B cell (primary cell): Measurements from ENCODE around the gene GLIPR2. TPM values are rescaled to one million over a fixed set of nuclear protein-coding genes. Genes with fewer than 3 reads are reported as not detected.

Experiments used
- ATAC-seq: fragments of 200-7000 bp; cut with Tn5 transposase; one replicate; pipeline ENCODE4 v1.10.0; 2021; ENCODE audit warnings: low read depth, mild to moderate bottlenecking, moderate number of reproducible peaks, moderate library complexity
- CTCF ChIA-PET: fragments of 350-600 bp; sonication (Branson Sonifier 250); formaldehyde crosslinking; loops from one replicate; lab custom pipeline; 2021; ENCODE audit warnings: antibody characterized with exemption, inconsistent platforms; lab: Charles Lee
- POLR2A ChIA-PET: fragments of 350-600 bp; sonication (Branson Sonifier 250); formaldehyde crosslinking; loops from one replicate; lab custom pipeline; 2021; ENCODE audit warnings: antibody characterized with exemption; lab: Charles Lee
- DNase-seq: peaks from one replicate; pipeline ENCODE4 v3.0.0; 2013
- H2AFZ ChIP-seq: 2 replicates; pipeline ENCODE4 v1.6.1; 2012; ENCODE audit warnings: mild to moderate bottlenecking, low read depth, low read length; ENCODE audit not compliant: insufficient read depth, poor library complexity, severe bottlenecking
- H3K27ac ChIP-seq, 2 donors: 1 replicate in 1 of 2; 2 replicates in 1 of 2; pipeline ENCODE4 v1.5.1; 2012 to 2013; ENCODE audit warnings: low read length in 2 of 2, mild to moderate bottlenecking in 2 of 2, moderate library complexity in 1 of 2
- H3K27me3 ChIP-seq, 4 experiments: fragments of 200-600 bp in 1 of 4; sonication (generic) in 1 of 4; replicated peaks in 1 of 4; 1 replicate in 2 of 4; 2 replicates in 2 of 4; pipeline versions ENCODE4 v1.6.1 to v1.7.0; 2013 to 2016; ENCODE audit warnings: low read length in 3 of 4, mild to moderate bottlenecking in 2 of 4, mixed read lengths in 1 of 4, moderate library complexity in 1 of 4; ENCODE audit not compliant: insufficient read depth in 4 of 4, control insufficient read depth in 3 of 4; ENCODE audit errors: control extremely low read depth in 1 of 4
- H3K36me3 ChIP-seq, 2 experiments: replicated peaks in 1 of 2; 1 replicate in 1 of 2; 2 replicates in 1 of 2; pipeline versions ENCODE4 v1.6.1 to v1.7.1; 2013; ENCODE audit warnings: low read length in 1 of 2; ENCODE audit not compliant: insufficient read depth in 2 of 2, control insufficient read depth in 1 of 2; ENCODE audit errors: control extremely low read depth in 1 of 2, extremely low read depth in 1 of 2
- H3K4me1 ChIP-seq, 2 donors: fragments of 200-600 bp in 1 of 2; sonication (generic) in 1 of 2; 1 replicate in 1 of 2; 2 replicates in 1 of 2; pipeline versions ENCODE4 v1.5.1 to v1.6.1; 2013 to 2017; ENCODE audit warnings: low read length in 2 of 2; ENCODE audit not compliant: control insufficient read depth in 2 of 2, insufficient read depth in 2 of 2
- H3K4me2 ChIP-seq: replicated peaks from 2 replicates; pipeline ENCODE3; 2012; ENCODE audit warnings: mild to moderate bottlenecking, low read depth, low read length; ENCODE audit not compliant: poor library complexity, severe bottlenecking
- H3K4me3 ChIP-seq, 5 experiments: fragments of 200-600 bp in 1 of 5; sonication (generic) in 1 of 5; 1 replicate in 3 of 5; 2 replicates in 2 of 5; pipeline versions ENCODE4 v1.5.1 to v1.7.0; 2011 to 2016; ENCODE audit warnings: low read length in 4 of 5, mild to moderate bottlenecking in 4 of 5, low read depth in 2 of 5, control low read depth in 1 of 5, moderate library complexity in 1 of 5; ENCODE audit not compliant: insufficient read depth in 1 of 5; ENCODE audit errors: control extremely low read depth in 1 of 5, extremely low read depth in 1 of 5
- H3K79me2 ChIP-seq: fragments of 200-600 bp; sonication (generic); one replicate; pipeline ENCODE4 v1.6.0; 2016; ENCODE audit warnings: low read length; ENCODE audit not compliant: control insufficient read depth, insufficient read depth
- H3K9ac ChIP-seq: fragments of 200-600 bp; sonication (generic); 2 replicates; pipeline ENCODE4 v1.6.1; 2017; ENCODE audit warnings: mild to moderate bottlenecking, low read length, moderate library complexity
- H3K9me3 ChIP-seq, 3 donors: one replicate each; pipeline versions ENCODE4 v1.6.1 to v1.7.1; 2013; ENCODE audit warnings: low read length in 2 of 3; ENCODE audit not compliant: control insufficient read depth in 2 of 3, insufficient read depth in 1 of 3; ENCODE audit errors: control extremely low read depth in 1 of 3
- H4K20me1 ChIP-seq: 2 replicates; pipeline ENCODE4 v1.6.0; 2012; ENCODE audit warnings: mild to moderate bottlenecking, low read length; ENCODE audit not compliant: insufficient read depth, control insufficient read depth, poor library complexity, severe bottlenecking
- H3K27ac Mint-ChIP-seq: one replicate; pipeline ENCODE4 v1.8.0; 2021; ENCODE audit warnings: mixed read lengths
- H3K27me3 Mint-ChIP-seq: one replicate; pipeline ENCODE4 v1.8.0; 2021; ENCODE audit warnings: mixed read lengths
- H3K4me1 Mint-ChIP-seq: one replicate; pipeline ENCODE4 v1.8.0; 2021; ENCODE audit warnings: mixed read lengths
- H3K4me3 Mint-ChIP-seq: one replicate; pipeline ENCODE4 v1.8.0; 2021; ENCODE audit warnings: mixed read lengths
- H3K9me3 Mint-ChIP-seq: one replicate; pipeline ENCODE4 v1.8.0; 2022; ENCODE audit warnings: mixed read lengths; ENCODE audit not compliant: insufficient read depth
- EZH2 ChIP-seq: IDR thresholded peaks from 2 replicates; pipeline ENCODE4 v1.6.1; 2012; ENCODE audit warnings: borderline replicate concordance, low read depth, mild to moderate bottlenecking, moderate library complexity, low read length; ENCODE audit not compliant: insufficient read depth, poor library complexity, severe bottlenecking
- WGBS: methylation state at CpG from one replicate; pipeline ENCODE4 v1.1.5; 2013; ENCODE audit warnings: missing lambda C conversion rate; ENCODE audit not compliant: insufficient coverage; 5-methylcytosine and 5-hydroxymethylcytosine counted together
- intact Hi-C: fragments of 100-400 bp; cut with micrococcal nuclease; formaldehyde crosslinking; loops from one replicate; pipeline ENCODE4 v1.10.0; 2022
- polyA plus RNA-seq: library from polyadenylated mRNA; depleted of rRNA; stranded (reverse); fragments of >200 nt; gene quantifications from 2 replicates; pipeline ENCODE4 v1.2.3, GENCODE V29; 2012
- total RNA-seq, 2 donors: library from RNA; stranded (reverse); fragments of 120-200 nt in 1 of 2; gene quantifications; 1 replicate in 1 of 2; 2 replicates in 1 of 2; pipeline versions ENCODE4 v1.2.3 to v1.2.4, GENCODE V29; 2013 to 2022
- TF ChIP-seq, protein P1 (sequence below): fragments of 200-600 bp; IDR thresholded peaks from one replicate; pipeline ENCODE4 v1.8.0; 2022; ENCODE audit warnings: antibody characterized with exemption, mild to moderate bottlenecking

The GLIPR2 gene
- total and polyA plus RNA-seq, 2 donors (not counting 1 experiment from before 2014, with no cell fraction given), result 13.7 to 14.6 TPM

DNA sequence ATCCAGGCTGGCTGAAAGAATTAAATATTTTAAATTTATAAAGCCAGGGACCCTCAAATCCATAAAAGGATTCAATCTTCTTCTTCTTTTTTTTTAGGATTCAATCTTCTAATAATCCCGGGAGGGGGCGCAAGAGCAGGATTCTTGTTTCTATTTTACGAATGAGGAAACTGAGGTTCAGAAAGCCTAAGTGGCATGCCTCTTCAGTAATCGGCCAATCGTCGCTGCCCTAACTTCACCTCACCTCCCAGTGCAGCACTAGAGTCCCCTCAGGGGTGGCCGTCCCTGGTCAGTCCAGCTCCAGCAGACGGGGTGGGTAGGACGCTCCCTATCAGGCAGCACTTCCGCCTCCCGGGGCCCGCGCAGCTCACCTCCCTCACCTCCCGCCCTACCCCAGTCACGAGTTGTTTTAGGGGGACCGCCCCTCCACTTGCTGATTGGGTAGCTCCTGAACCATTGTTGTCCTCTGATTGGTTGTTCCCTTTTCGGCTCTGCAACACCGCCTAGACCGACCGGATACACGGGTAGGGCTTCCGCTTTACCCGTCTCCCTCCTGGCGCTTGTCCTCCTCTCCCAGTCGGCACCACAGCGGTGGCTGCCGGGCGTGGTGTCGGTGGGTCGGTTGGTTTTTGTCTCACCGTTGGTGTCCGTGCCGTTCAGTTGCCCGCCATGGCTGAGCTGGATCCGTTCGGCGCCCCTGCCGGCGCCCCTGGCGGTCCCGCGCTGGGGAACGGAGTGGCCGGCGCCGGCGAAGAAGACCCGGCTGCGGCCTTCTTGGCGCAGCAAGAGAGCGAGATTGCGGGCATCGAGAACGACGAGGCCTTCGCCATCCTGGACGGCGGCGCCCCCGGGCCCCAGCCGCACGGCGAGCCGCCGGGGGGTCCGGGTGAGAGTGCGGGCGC is 54.1 kb downstream of the GLIPR2 start, which contains the start of gene CLTA:
CLTA (plus strand) TSS at position 534 of the 902 bp plus-strand sequence; CDS start at position 670, 136 bp downstream.
- Histone ChIP-seq H3K4me3 (peak within 1 kb of the TSS; percentile 66 to 96 (median 91)), H3K79me2 (peaks cover 49% of the 10 kb centered on the region), H3K9ac (peak within 1 kb of the TSS; percentile 89), H3K27ac (peak within 1 kb of the TSS; percentile 76 to 93), H3K4me2 (peak within 1 kb of the TSS; percentile 91), H3K27me3 (no peaks in the 10 kb centered on the region), H2AFZ (peak within 1 kb of the TSS; percentile 83), H3K9me3 (no peaks in the 10 kb centered on the region), H3K36me3 (peaks cover 0 to 11% of the 10 kb centered on the region in 2 experiments), H3K4me1 (peaks cover 32 to 43% of the 10 kb centered on the region in 2 donors), H4K20me1 (peaks cover 41% of the 10 kb centered on the region)
- peak; percentile 97 for ATAC-seq
- Mint-ChIP-seq H3K9me3 (no peaks in the 10 kb centered on the region), H3K4me3 (peak within 1 kb of the TSS; percentile 91), H3K4me1 (peaks cover 53% of the 10 kb centered on the region), H3K27me3 (no peaks in the 10 kb centered on the region), H3K27ac (peak within 1 kb of the TSS; percentile 88)
- peak; percentile 97 for DNase-seq
- intact Hi-C loops, result loop anchor here (1.0 to 5.0 kb wide), 10 partner anchors 24 to 458 kb away; partner anchors contain the start of genes CREB3, GLIPR2, GNE and RNF38
- WGBS, result 1% methylated on average over 67 of the region's 68 CpGs
- POLR2A ChIA-PET, result interaction anchor here (0.6 to 1.6 kb wide), 5 partner anchors 24 to 1110 kb away, joined by 3 to 11 read pairs (median 6); partner anchors contain the start of genes GLIPR2 and RECK
- CTCF ChIA-PET, result interaction anchor here (0.6 to 7.1 kb wide), 20 partner anchors 9 to 538 kb away, joined by 3 to 44 read pairs (median 4); partner anchors contain the start of genes CCIN and GLIPR2
- TF ChIP-seq, protein P1, sequence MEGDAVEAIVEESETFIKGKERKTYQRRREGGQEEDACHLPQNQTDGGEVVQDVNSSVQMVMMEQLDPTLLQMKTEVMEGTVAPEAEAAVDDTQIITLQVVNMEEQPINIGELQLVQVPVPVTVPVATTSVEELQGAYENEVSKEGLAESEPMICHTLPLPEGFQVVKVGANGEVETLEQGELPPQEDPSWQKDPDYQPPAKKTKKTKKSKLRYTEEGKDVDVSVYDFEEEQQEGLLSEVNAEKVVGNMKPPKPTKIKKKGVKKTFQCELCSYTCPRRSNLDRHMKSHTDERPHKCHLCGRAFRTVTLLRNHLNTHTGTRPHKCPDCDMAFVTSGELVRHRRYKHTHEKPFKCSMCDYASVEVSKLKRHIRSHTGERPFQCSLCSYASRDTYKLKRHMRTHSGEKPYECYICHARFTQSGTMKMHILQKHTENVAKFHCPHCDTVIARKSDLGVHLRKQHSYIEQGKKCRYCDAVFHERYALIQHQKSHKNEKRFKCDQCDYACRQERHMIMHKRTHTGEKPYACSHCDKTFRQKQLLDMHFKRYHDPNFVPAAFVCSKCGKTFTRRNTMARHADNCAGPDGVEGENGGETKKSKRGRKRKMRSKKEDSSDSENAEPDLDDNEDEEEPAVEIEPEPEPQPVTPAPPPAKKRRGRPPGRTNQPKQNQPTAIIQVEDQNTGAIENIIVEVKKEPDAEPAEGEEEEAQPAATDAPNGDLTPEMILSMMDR, result peak; percentile 62
- no peak for TF ChIP-seq EZH2
